GM18520 (cell line): ENCODE measurements around the gene NAA50.

ENCODE experiments used
- ATAC-seq: cut with Tn5 transposase; IDR thresholded peaks from one replicate; pipeline ENCODE4 v1.9.1; 2021; ENCODE audit not compliant: unreplicated experiment

NAA50 gene

DNA sequence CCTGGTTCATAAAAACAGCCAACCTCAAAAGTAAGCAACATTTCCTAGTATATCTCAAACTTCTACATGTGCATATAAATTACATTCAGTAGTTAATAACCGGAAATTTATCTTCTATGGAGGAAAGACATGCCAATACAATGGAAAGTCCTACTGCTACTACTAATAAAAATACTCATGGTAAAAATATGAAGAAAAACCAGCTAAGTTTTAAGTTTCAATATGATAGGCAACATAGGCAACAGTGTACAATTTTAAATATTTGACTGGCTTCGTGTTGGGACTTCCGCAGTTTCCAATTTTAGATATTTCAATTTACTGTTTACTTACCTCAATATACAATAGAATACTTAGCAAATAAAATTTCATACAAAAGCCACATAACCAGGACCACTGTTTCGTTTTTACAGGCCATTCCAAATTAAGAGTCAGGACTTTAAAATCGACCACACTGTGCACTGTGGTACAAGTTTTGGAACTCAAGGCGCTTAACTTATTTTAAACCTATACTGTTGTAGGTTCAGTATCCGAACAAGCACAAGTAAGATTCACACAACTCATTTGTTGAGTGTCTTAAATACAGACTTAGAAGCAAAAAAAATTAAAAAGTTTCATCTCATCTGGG lies 2.9 kb downstream of the NAA50 start:
- ATAC-seq = no peak

DNA sequence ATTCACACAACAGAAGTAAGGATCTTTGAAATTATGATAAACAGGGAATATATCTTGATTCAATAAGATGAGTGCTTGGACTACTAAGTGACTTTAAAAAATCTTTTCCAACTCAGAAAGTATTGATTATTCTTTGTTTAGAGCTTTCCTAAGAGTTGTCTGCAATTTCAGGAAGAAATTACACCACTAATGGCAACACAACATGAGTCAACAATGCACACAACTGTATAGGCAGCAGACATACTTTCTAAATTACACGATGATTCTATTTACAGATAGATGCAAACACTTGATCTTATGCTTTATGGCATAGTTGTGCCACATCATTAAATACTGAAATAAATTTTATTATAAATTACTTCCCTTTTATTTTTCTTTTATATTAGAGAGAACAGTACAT lies 4.4 kb downstream of the NAA50 start:
- no peak for ATAC-seq

DNA sequence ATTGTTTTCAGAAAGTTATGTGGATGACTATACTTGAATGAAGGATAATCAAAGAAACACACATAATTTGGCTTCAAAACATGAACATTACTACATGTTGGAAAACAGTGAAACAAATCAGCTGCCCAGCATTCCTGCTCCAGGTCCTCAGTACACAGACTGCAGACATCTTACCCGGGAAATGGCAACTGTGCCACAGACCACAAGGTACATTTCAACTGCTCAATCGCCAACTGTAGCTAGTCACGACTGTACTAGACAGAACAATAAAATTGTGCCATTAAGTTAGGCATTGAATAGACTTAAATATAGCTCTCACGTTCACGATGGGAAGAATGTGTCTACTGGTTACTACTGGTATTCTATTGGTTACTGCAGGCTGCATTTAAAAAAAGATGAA lies 5.0 kb downstream of the NAA50 start:
- ATAC-seq = no peak

DNA sequence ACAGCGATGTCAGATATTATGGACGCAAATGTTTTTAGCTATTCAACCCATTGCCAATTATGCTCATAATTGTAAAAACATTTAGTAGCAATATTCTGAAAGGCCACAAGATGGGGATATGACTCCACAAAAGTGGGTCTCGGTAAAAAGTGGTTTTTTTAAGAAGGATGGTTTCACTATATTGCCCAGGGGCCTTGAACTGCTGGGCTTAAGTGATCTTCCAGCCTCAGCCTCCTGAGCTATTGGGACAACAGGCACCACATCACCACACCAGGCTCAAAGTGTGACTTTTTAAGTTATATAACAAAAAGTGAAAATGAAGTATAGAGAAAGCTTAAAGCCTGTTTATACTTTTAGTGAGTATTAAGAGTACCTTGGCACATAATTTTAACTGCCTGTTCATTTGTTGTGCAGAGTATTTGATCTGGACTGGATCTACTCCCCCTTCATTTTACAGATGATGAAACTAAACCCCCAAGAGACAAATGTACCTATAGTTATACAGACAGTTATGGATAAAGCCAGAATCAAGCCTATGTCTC lies 9.4 kb downstream of the NAA50 start:
- ATAC-seq = no peak

DNA sequence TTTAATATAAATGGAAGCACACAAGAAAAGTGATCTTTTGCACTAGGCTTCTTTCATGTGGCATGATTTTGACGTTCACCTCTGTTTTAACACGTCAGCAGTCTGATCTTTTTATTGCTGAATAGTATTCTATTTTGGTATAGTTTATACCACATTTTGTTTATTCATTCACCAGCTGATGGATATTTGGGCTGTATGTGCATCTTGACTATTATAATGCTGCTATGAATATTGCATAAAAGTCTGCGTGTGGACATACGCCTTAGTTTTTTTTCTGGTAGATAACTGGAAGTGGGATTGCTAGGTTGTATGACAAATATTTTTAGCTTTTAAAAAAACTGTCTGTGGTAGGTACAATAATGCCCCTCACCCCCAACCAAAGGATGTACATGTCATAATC lies 14.4 kb downstream of the NAA50 start:
- ATAC-seq = no peak

DNA sequence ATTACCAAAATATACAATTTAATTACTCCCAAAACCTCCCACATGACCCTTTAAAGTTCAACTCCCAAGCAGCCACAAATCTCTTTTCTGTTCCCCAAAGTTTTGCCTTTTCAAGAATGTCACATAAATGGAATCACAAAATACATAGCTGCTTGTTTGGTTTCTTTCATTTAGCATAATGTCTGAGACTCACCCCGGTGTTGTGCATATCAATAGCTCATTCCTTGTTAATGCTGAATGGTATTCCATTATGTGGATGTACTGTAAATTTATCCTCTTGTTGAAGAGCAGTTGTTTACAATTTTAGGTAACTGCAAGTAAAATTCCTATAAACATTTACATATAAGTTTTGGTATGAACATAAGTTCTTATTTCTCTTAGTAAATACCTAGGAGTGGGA lies 15.5 kb downstream of the NAA50 start:
- no peak for ATAC-seq

DNA sequence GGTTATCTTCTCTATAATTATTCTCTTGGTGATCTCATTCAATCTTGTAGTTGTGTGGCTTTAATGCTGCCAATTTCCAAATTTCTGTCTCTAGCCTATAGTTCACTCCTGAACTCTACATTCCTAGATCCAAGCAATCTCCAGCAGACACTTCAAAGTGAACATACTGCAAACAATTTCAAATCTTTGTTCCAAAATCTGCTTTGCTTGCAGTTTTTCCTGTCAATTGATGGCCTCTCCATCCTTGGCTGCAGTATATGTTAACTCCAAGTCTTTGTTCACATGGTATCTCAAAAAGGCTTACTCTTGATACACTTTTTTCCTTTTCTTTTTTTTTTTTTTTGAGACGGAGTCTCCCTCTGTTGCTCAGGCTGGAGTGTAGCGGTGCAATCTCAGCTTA lies 17.4 kb downstream of the NAA50 start:
- ATAC-seq = no peak

DNA sequence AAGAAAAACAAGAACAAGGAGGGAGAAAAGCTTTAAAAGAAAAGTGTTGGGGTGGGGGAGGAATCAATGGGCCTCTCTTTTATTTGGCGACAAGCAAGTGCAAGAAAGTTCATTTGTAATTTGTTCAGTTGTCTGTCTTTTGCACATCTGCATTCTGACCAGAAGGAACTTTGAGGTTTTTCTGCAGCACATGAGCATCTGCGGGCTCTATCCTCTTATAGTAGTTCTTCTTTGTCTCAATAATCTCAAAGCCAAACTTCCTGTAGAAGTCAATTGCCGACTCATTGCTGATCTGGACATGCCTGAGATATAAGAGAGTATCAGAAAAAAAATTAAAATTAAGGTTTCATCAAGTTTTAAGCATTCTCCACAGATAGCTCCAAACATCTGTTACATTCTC lies 24.4 kb downstream of the NAA50 start:
- no peak for ATAC-seq

DNA sequence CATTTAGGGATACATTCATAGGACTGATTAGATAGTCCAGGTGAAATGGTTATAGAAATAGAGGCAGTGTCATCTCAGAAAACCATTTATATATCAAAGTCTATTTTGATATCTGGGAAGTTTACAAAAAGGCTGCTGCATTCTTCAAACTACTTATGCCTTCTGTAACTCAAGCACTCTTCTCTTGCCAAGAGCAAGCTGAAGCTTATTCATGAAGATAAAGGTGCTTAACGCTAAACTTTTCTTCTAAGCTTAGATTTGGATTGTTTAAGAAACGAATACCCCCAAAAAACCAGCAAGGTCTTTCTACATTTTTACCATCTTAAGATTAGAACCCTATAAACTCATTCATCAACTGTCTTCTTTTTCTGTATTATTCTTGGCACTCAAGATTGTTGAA lies 26.3 kb downstream of the NAA50 start:
- ATAC-seq = no peak

DNA sequence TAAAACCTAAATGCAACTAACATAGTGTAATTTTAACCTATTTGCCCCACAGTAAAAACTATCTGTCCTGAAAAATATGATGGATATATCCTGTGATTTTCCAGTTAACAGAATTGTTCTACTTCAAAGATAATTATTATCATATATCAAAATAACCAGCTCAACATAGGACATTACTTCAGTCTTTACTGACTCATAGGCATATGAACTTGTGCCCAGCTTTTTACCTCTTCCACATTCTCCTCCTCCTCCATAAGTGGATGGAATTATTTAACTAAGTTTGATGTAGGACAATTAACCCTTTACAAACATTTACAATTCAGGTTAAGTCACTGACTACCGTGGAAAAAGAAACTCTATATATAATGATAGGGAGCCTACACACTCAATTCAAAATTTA lies 26.8 kb downstream of the NAA50 start:
- no peak for ATAC-seq

DNA sequence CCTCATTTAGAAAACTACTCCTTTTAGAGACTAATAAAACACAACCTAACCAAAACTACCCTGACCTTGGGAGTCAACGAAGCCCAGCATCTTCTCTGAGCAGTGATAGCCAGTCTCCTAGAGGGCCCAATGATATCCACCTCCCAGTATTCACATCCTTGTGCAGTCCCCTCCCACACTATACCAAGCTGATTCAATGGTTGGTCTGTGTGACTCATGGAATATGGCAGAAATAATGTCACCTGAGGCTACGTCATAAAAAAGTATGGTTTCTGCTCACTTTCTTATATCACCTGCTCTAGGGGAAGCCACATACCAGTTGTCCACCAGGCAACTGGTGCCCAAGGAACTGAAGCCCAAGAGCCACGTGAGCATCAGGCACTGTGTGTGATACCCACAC lies 28.2 kb downstream of the NAA50 start:
- no peak for ATAC-seq

DNA sequence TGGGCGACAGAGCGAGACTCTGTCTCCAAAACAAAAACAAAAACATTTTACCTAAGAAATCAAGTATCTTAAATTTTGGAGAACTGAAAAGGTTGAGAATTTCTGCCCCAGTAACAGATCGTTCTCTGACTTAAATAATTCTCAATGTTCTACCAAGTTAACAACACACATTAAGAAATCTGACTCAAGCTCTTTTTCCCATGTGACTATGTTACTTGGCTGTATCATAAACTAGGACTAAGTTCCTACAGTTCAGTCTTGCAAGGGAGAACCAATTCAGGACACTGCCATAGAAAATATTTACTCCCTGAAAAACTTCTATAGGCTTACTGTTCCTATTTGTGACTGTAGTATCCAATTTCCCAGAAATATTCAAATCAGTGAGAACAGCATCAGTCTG lies 28.7 kb downstream of the NAA50 start:
- ATAC-seq = no peak

DNA sequence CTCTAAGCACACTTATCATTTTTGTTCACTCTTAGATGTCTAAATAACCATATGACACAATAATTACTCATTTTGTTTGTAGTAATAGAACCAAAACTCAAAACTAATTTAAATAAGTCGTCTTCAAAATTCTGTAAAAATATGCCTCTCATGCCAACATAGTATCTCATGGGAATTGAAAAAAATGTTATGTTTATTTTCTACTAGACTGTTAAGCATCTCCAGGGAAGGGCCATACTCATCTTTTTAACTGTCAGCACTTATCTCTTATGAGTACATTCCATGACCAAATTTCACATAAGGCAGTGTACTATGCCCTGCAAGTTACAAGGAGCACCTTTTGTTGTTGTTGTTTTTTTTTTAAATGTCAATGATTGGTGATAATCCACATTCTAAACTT lies 31.3 kb downstream of the NAA50 start:
- ATAC-seq = no peak

DNA sequence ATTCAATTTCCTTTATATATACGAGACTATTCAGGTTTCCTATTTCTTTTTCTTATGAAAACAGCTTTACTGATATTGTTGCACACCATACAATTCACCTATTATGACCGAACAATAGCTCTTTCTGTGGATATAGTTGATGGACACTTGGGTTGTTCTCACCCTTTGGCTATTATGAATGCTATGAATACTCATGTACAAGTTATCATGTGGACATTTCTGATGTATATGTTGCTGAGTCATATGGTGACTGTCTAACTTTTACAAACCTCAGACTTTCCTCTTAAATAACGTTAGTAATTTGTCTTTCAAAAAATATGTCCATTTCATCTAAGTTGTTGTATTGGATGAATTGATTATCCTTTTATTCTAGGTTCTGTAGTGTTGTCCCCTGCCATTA lies 33.9 kb downstream of the NAA50 start:
- ATAC-seq = no peak

DNA sequence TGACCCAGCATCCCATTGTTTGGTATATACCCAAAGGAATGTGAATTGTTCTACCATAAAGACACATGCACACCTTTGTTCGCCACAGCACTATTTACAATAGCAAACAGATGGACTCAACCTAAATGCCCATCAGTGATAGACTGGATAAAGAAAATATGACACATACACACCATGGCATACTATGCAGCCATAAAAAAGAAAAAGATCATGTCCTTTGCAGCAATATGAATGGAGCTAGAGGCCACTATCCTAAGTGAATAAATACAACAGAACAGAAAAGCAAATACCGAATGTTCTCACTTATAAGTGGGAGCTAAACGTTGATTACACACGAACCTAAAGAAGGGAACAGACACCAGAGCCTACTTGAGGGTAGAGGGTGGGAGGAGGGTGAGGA lies 38.2 kb downstream of the NAA50 start:
- ATAC-seq = no peak

DNA sequence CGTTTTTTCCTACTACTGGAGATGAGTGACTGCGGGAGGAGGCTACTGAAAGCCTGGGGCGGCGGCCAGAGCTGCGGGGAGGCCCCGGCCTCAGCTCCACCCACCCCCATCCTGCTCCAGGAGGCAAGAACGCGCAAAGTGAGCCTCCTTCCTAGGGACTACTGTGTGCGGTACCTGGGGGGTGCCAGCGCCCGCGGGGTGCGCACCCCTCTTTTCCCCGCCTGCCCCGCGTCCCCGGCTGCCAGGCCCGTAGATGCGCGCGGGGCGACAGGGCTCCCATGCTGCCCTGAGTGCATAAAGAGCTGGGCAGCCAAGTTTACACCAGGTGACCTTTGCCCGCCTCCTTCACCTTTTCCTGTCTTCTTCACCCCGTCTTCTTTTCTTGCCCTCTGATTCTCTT lies 47.1 kb downstream of the NAA50 start:
- no peak for ATAC-seq

DNA sequence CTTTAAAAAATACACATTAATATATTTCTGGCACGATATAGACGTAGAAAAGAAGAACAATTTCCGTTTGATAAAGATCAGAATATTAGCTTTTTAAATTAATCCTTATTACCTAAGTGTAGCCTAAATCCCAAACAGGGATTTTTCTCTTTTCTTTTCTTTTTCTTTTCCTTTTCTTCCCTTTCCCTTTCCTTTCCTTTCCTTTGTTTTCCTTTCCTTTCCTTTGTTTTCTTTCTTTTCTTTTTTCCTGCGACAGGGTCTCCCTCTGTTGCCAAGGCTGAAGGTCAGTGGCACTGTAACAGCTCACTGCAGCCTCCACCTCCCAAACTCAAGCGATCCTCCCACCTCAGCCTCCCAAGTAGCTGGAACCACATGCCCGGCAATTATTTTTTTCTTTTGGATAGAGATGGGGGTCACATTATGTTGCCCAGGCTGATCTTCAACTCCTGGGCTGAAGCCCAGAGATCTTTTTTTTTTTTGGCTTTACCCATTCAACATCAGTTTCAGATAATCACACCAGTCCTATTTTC lies 47.8 kb downstream of the NAA50 start:
- no peak for ATAC-seq

DNA sequence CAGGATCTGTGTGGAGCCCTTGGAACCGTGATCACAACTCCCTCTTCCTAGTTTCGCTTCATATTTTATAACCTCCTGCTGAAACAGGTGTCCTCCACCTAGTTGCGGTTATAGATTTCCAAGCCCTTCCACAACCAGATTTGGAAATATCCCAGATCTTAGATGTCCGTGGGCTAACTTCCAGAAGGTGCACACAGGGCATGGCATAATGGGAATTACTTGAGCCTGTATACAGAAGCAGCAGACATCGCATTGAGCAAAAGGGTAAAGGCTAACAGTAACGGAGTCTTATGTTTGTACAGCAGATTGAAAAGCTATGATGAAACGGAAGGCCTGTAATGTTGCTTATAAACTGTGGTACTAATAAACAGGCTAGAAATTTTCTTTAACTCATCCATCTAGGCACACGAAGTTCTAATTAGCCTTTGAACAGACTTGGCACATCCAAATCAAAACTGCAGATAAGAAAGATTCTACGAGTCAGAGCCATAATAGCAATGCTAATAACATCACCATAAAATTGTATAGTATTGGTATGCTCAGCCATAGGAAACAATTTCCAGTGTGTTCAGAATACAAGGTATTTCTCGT lies 48.5 kb downstream of the NAA50 start:
- ATAC-seq = no peak

DNA sequence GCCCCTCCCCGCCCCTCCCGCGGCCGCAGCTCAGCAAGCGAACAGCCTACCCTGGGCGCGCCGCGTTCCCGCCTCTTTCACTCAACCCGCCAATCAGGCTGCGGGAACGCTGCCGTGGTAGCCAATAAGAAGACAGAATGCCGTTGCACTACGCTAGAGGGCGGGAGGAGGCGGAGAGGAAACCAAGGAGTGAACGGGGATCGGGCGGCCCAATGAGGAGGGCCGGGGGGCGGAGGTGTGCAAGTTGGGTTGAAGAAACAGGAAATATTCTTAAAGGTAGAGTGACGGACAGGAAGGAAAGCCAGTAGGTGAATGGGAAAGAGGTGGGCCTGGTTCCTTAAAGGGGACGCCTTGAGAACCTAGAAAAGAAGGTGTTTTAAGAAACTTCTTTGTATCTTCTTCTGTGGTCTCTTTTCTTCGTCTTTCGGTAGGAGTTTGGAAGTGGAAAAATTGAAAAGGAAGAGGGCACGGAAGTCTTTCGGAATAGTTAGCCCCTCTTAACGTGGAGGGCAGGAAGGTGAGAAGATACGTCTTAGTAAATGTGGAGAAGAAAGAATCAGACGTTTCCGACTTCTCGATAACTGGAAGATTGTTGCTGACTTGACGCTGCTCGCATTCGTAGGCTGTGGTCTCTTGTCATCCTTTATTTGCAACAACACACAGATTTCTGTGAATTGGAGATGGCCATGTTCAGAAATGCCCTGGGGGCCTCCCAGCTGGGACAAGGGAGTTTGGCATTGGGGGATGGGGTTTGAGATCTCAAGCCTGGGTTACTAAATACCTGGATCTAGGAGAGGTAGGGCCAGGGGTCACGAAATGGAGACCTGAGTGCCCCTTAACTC lies 49.2 kb downstream of the NAA50 start:
- ATAC-seq = peak; percentile 94

DNA sequence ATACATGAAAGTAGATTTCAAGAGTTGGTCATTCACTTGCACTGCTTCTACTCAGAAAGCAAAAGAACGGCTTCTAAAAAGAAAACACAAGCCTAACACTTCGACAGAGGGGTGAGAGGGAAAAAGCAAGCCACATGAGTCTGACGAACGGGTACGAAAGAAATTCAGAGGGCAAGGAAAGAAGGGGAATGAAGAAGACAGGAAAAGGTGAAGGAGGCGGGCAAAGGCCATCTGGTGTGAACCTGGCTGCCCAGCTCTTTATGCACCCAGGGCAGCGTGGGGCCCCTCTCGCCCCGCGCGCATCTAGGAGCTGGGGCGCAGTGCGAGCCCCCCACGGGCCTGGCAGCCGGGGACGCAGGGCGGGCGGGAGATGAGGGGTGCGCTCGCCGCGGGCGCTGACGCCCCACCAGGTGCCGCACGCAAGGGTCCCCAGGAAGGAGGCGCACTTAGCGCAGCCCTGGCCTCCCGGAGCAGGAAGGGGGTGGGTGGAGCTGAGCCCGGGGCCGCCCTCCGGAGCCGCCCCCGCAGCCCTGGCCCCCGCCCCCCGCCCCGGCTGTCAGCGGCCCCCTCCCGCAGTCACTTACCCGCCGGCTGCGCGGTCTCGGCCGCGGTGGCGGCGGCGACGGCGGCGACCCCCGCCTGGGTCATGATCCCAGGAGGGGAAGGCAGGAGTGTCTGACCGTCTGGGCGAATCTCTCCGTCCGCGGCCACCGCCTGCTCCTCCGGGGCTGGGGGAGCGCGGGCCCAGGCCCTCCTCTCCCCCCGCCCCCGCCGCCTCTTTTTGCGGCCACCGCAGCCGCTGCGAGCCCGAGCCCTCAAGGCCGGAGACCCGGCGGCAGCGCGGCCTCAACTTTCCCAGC lies 50.0 kb downstream of the NAA50 start, which contains the start of gene USF3:
USF3 (minus strand) TSS at position 857 of the 860 bp plus-strand sequence. CDS start 21,764 bp downstream, outside the sequence.
- ATAC-seq = peak; percentile 47

DNA sequence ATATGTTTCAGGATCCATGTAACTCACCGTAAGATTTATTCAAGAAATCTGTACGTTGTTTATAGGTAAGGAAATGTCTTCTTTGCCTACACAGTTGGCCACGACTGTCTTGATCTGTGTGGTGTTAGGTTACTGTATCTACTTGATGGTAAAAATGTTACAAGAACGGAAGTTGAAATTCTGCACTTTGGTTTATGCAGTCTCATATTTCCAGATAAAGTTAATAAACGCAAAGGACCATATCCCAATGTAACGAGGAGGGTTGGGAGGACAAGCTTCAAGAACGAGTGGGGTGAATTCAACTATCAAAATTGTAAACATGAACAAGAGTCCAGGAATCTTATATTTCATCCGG lies 50.6 kb downstream of the NAA50 start:
- ATAC-seq = no peak
